Sigmoid colon (tissue), 4 donors: ENCODE results near the gene HHAT.

Experiments
- EP300 ChIP-seq, 4 donors: sonication (generic); formaldehyde crosslinking; IDR thresholded peaks; one replicate each; pipeline ENCODE4 v1.6.1; 2017; ENCODE audit warnings: antibody characterized with exemption in 4 of 4
- POLR2A ChIP-seq, 2 donors: fragments of 450-650 bp; IDR thresholded peaks; one replicate each; pipeline ENCODE4 v1.6.1; 2016; ENCODE audit warnings: antibody characterized with exemption in 2 of 2, mild to moderate bottlenecking in 2 of 2, moderate library complexity in 2 of 2
- POLR2AphosphoS5 ChIP-seq, 4 donors: sonication (generic); formaldehyde crosslinking; IDR thresholded peaks; one replicate each; pipeline ENCODE4 v1.6.1; 2017; ENCODE audit warnings: antibody characterized with exemption in 4 of 4
- TF ChIP-seq, protein P1 (sequence below), 4 experiments: fragments of 450-650 bp in 3 of 4; fragments of 200-600 bp in 1 of 4; IDR thresholded peaks; one replicate each; pipeline ENCODE4 v1.5.1; 2016 to 2019; ENCODE audit warnings: antibody characterized with exemption in 4 of 4, mild to moderate bottlenecking in 3 of 4, moderate library complexity in 2 of 4

GRCh38 chr1:210469441-210469840 lies 140.7 kb downstream of the HHAT start:
- TF ChIP-seq EP300 (IDR thresholded peaks at IDR 0.05) (no peak), POLR2A (IDR thresholded peaks at IDR 0.05) (no peak), POLR2AphosphoS5 (IDR thresholded peaks at IDR 0.05) (no peak)
- TF ChIP-seq, protein P1, sequence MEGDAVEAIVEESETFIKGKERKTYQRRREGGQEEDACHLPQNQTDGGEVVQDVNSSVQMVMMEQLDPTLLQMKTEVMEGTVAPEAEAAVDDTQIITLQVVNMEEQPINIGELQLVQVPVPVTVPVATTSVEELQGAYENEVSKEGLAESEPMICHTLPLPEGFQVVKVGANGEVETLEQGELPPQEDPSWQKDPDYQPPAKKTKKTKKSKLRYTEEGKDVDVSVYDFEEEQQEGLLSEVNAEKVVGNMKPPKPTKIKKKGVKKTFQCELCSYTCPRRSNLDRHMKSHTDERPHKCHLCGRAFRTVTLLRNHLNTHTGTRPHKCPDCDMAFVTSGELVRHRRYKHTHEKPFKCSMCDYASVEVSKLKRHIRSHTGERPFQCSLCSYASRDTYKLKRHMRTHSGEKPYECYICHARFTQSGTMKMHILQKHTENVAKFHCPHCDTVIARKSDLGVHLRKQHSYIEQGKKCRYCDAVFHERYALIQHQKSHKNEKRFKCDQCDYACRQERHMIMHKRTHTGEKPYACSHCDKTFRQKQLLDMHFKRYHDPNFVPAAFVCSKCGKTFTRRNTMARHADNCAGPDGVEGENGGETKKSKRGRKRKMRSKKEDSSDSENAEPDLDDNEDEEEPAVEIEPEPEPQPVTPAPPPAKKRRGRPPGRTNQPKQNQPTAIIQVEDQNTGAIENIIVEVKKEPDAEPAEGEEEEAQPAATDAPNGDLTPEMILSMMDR (IDR thresholded peaks at IDR 0.05) = no peak
